HepG2 (cell line): Measurements from ENCODE around the gene KCNJ6. TPM values are rescaled to one million over a fixed set of nuclear protein-coding genes. Genes with fewer than 3 reads are reported as not detected.

Experiments
- ATAC-seq: fragments of 200-7000 bp; cut with Tn5 transposase; 3 replicates; pipeline ENCODE4 v1.9.1; 2020; ENCODE audit warnings: mild to moderate bottlenecking, moderate library complexity
- BruUV-seq: library from RNA; stranded (reverse); fragments of 400-500 nt; replicated peaks from 2 replicates; lab custom pipeline; 2021; lab: Mats Ljungman, UMichigan
- CTCF ChIA-PET: fragments of 300-600 bp; formaldehyde crosslinking; extraction: SDS; loops from one replicate; lab custom pipeline; 2021; ENCODE audit warnings: low total read pairs, inconsistent platforms, low intra/inter-chr PET ratio; lab: Yijun Ruan, JAX
- POLR2A ChIA-PET: fragments of 350-600 bp; sonication (Branson Sonifier 250); formaldehyde crosslinking; loops from one replicate; lab custom pipeline; 2020; ENCODE audit warnings: antibody characterized with exemption, inconsistent platforms; lab: Yijun Ruan, JAX
- DNase-seq: peaks from one replicate; pipeline ENCODE4 v3.0.0-alpha.2; 2015; ENCODE audit warnings: low spot score
- FAIRE-seq: peaks from 3 replicates; lab custom pipeline; 2011; peaks lifted over from hg19 to GRCh38; lab: Jason Lieb, UNC
- H2AFZ ChIP-seq: one replicate; pipeline ENCODE4 v1.6.1; 2011; ENCODE audit warnings: low read length, inconsistent platforms
- H3K27ac ChIP-seq: fragments of 300-600 bp; 3 replicates; pipeline ENCODE4 v1.8.0; 2011; ENCODE audit warnings: mixed run types, mild to moderate bottlenecking, mixed read lengths, low read length, inconsistent platforms; ENCODE audit not compliant: insufficient read depth; ENCODE audit errors: extremely low read length
- H3K27me3 ChIP-seq, 2 experiments: fragments of 200-600 bp in 1 of 2; 2 replicates in 1 of 2; 3 replicates in 1 of 2; pipeline versions ENCODE4 v1.6.0 to v1.8.0; 2011; ENCODE audit warnings: low read length in 2 of 2, mild to moderate bottlenecking in 2 of 2, moderate library complexity in 2 of 2, inconsistent platforms in 1 of 2; ENCODE audit not compliant: insufficient read depth in 2 of 2, control insufficient read depth in 1 of 2
- H3K36me3 ChIP-seq, 2 experiments: fragments of 200-600 bp in 1 of 2; replicated peaks in 1 of 2; 2 replicates in 1 of 2; 3 replicates in 1 of 2; pipeline versions ENCODE4 v1.5.1 to v1.8.0; 2011; ENCODE audit warnings: low read length in 2 of 2, inconsistent platforms in 1 of 2; ENCODE audit not compliant: insufficient read depth in 2 of 2, control insufficient read depth in 1 of 2
- H3K4me1 ChIP-seq: 2 replicates; pipeline ENCODE4 v1.5.1; 2012; ENCODE audit warnings: low read length, inconsistent platforms; ENCODE audit not compliant: insufficient read depth
- H3K4me2 ChIP-seq: 2 replicates; pipeline ENCODE4 v1.6.0; 2011; ENCODE audit warnings: low read depth, low read length, inconsistent platforms
- H3K4me3 ChIP-seq, 3 experiments: fragments of 200-600 bp in 1 of 3; sonication (generic), shearing (Covaris generic) in 1 of 3; replicated peaks in 1 of 3; 2 replicates each; pipeline ENCODE4 v1.5.1; 2011 to 2016; ENCODE audit warnings: low read length in 3 of 3, inconsistent platforms in 2 of 3, low read depth in 2 of 3, mild to moderate bottlenecking in 2 of 3, control low read depth in 1 of 3, mixed read lengths in 1 of 3; ENCODE audit not compliant: insufficient read depth in 1 of 3
- H3K79me2 ChIP-seq: one replicate; pipeline ENCODE4 v1.6.1; 2011; ENCODE audit warnings: low read length, inconsistent platforms; ENCODE audit not compliant: insufficient read depth
- H3K9ac ChIP-seq: 2 replicates; pipeline ENCODE4 v1.6.0; 2011; ENCODE audit warnings: mild to moderate bottlenecking, low read depth, low read length, inconsistent platforms; ENCODE audit not compliant: insufficient read depth
- H3K9me3 ChIP-seq: 2 replicates; pipeline ENCODE4 v1.5.1; 2012; ENCODE audit warnings: mild to moderate bottlenecking, low read length
- H4K20me1 ChIP-seq: 2 replicates; pipeline ENCODE4 v1.6.0; 2011; ENCODE audit warnings: inconsistent platforms, mild to moderate bottlenecking, low read length, moderate library complexity; ENCODE audit not compliant: insufficient read depth
- ATAD3A ChIP-seq: sonication (generic); formaldehyde crosslinking; IDR thresholded peaks from 2 replicates; pipeline ENCODE4 v1.4.0; 2020; ENCODE audit warnings: missing genetic modification reagents
- CEBPB ChIP-seq: IDR thresholded peaks from 2 replicates; pipeline ENCODE4 v1.6.1; 2011; ENCODE audit warnings: low read depth, low read length, improper control_type of control experiment, borderline replicate concordance
- HIVEP1 ChIP-seq: sonication (generic); formaldehyde crosslinking; IDR thresholded peaks from 2 replicates; pipeline ENCODE4 v1.4.0; 2020; ENCODE audit warnings: mild to moderate bottlenecking, missing genetic modification reagents
- KAT7 ChIP-seq: IDR thresholded peaks from 2 replicates; pipeline ENCODE4 v1.6.1; 2018; ENCODE audit warnings: borderline replicate concordance, missing compliant biosample characterization
- MLLT10 ChIP-seq: sonication (generic); formaldehyde crosslinking; IDR thresholded peaks from 2 replicates; pipeline ENCODE4 v1.4.0; 2020; ENCODE audit warnings: missing genetic modification reagents
- MTERF4 ChIP-seq: sonication (generic); formaldehyde crosslinking; IDR thresholded peaks from 2 replicates; pipeline ENCODE4 v1.8.0; 2023; ENCODE audit warnings: mild to moderate bottlenecking, missing genetic modification reagents
- NRL ChIP-seq: sonication (generic); formaldehyde crosslinking; IDR thresholded peaks from 2 replicates; pipeline ENCODE4 v1.5.0; 2020; ENCODE audit warnings: missing genetic modification reagents, mild to moderate bottlenecking, moderate library complexity, borderline replicate concordance
- PPARG ChIP-seq: conservative IDR thresholded peaks from 2 replicates; pipeline ENCODE4 v1.6.1; 2016; ENCODE audit warnings: missing biosample characterization, missing genetic modification reagents
- PREB ChIP-seq: sonication (generic); formaldehyde crosslinking; IDR thresholded peaks from 2 replicates; pipeline ENCODE4 v1.4.0; 2020; ENCODE audit warnings: missing genetic modification reagents
- ZBTB34 ChIP-seq: sonication (generic); formaldehyde crosslinking; IDR thresholded peaks from 2 replicates; pipeline ENCODE4 v1.8.0; 2022; ENCODE audit warnings: mild to moderate bottlenecking, missing genetic modification reagents
- ZBTB37 ChIP-seq: sonication (generic); formaldehyde crosslinking; IDR thresholded peaks from 2 replicates; pipeline ENCODE4 v1.4.0; 2020; ENCODE audit warnings: mild to moderate bottlenecking, missing genetic modification reagents
- ZNF232 ChIP-seq: sonication (generic); formaldehyde crosslinking; IDR thresholded peaks from 2 replicates; pipeline ENCODE4 v1.4.0; 2020; ENCODE audit warnings: missing genetic modification reagents, borderline replicate concordance
- ZNF251 ChIP-seq: sonication (generic); formaldehyde crosslinking; IDR thresholded peaks from 2 replicates; pipeline ENCODE4 v1.9.0; 2021; ENCODE audit warnings: mild to moderate bottlenecking, missing genetic modification reagents
- ZNF343 ChIP-seq: sonication (generic); formaldehyde crosslinking; IDR thresholded peaks from 2 replicates; pipeline ENCODE4 v1.4.0; 2020; ENCODE audit warnings: mild to moderate bottlenecking, missing genetic modification reagents
- ZNF552 ChIP-seq: sonication (generic); formaldehyde crosslinking; IDR thresholded peaks from 2 replicates; pipeline ENCODE4 v1.9.0; 2022; ENCODE audit warnings: missing genetic modification reagents, mild to moderate bottlenecking, borderline replicate concordance
- ZNF644 ChIP-seq: IDR thresholded peaks from 2 replicates; pipeline ENCODE4 v1.6.1; 2016; ENCODE audit warnings: low read depth
- ZNF737 ChIP-seq: sonication (generic); formaldehyde crosslinking; IDR thresholded peaks from 2 replicates; pipeline ENCODE4 v1.5.0; 2020; ENCODE audit warnings: missing genetic modification reagents, mild to moderate bottlenecking, borderline replicate concordance
- WGBS: methylation state at CpG from one replicate; pipeline ENCODE4 v1.1.6; 2017; ENCODE audit warnings: low lambda C conversion rate; 5-methylcytosine and 5-hydroxymethylcytosine counted together
- in situ Hi-C: cut with HindIII; loops from 2 replicates; pipeline ENCODE4 v1.10.0; 2017; ENCODE audit warnings: low pct_unique_long_range_greater_than_20kb; ENCODE audit not compliant: extremely low pct_ligation_motif_present
- intact Hi-C: fragments of 100-400 bp; cut with micrococcal nuclease; formaldehyde crosslinking; loops from one replicate; pipeline ENCODE4 v1.10.0; 2022; ENCODE audit not compliant: unreplicated experiment
- polyA plus RNA-seq, 8 experiments: library from polyadenylated mRNA; depleted of rRNA in 3 of 8; stranded (reverse) in 7 of 8; unstranded in 1 of 8; fragments of >200 nt; fragmentation: Illumina TruSeq in 4 of 8; extraction: Trizol in 4 of 8; gene quantifications; 2 replicates each; pipeline versions ENCODE4 v1.2.1 to v1.2.3, GENCODE V29; 2011 to 2016; ENCODE audit warnings: low read depth in 4 of 8, missing spikeins in 1 of 8, mixed read lengths in 1 of 8; ENCODE audit not compliant: insufficient read depth in 1 of 8
- total RNA-seq, 5 experiments: library from RNA; depleted of rRNA; stranded (reverse); fragments of >200 nt; fragmentation: Illumina TruSeq; extraction: Trizol; gene quantifications; 2 replicates each; pipeline ENCODE4 v1.2.3, GENCODE V29; 2016; ENCODE audit warnings: low read depth in 1 of 5
- TF ChIP-seq, protein P1 (sequence below): sonication (generic); formaldehyde crosslinking; IDR thresholded peaks from 2 replicates; pipeline ENCODE4 v1.8.0; 2022; ENCODE audit warnings: missing genetic modification reagents, mild to moderate bottlenecking, moderate library complexity, borderline replicate concordance

Gene KCNJ6
- total and polyA plus RNA-seq, 2 of the 13 experiments (the other 11 are each of a cell fraction or from before 2014, with no cell fraction given): not detected

DNA sequence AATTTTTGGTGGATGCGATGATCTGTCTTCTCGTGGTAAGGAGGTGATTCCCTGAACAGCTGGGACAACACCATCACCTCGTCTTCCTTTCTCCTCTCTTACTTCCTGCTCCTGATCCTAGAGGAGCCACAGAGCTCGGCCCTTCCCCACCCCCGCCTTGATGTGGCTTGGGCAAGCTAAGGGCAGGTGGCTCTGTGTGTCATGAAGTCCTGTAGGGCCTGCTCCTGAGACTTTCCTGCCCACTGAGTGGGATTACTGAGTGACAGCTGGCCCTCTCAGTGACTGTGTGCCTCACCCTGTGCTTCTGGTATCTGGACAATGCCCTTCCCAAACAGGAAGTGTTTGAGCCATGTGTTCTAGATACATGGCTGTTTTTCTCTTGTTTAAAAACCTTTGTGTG, 153.0 kb downstream of the KCNJ6 start (continued):
- TF ChIP-seq, protein P1, sequence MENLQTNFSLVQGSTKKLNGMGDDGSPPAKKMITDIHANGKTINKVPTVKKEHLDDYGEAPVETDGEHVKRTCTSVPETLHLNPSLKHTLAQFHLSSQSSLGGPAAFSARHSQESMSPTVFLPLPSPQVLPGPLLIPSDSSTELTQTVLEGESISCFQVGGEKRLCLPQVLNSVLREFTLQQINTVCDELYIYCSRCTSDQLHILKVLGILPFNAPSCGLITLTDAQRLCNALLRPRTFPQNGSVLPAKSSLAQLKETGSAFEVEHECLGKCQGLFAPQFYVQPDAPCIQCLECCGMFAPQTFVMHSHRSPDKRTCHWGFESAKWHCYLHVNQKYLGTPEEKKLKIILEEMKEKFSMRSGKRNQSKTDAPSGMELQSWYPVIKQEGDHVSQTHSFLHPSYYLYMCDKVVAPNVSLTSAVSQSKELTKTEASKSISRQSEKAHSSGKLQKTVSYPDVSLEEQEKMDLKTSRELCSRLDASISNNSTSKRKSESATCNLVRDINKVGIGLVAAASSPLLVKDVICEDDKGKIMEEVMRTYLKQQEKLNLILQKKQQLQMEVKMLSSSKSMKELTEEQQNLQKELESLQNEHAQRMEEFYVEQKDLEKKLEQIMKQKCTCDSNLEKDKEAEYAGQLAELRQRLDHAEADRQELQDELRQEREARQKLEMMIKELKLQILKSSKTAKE (CRISPR knock-in tag): no peak
- no peak for TF ChIP-seq ZNF644
- no peak for TF ChIP-seq KAT7
- no peak for TF ChIP-seq MLLT10 (CRISPR knock-in tag)
- no peak for TF ChIP-seq ZNF737 (CRISPR knock-in tag)
- no peak for TF ChIP-seq HIVEP1 (CRISPR knock-in tag)
- TF ChIP-seq ATAD3A: no peak

DNA sequence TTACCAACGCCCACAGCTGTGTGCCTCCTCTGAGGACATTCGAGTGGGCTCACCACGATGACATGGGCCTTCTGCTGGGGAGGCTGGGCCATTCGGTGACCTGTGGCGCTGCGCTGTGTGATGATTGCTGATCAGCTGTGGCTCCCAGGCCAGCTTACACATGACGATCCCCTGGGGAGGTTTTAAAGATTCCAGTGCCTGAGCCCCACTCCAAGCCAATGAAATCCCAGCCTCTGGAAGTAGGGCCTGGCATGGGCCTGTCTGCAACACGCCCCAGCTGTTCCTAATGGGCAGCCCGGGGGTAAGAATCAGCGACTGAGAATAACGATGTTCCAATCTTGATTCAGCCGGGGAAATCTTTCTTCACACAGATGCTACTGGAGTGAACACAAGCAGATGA, 153.7 kb downstream of the KCNJ6 start:
- Histone ChIP-seq H4K20me1 (no peaks in the 10 kb centered on the region), H3K4me1 (no peaks in the 10 kb centered on the region), H2AFZ (no peak overlapping the region), H3K27me3 (no peaks in the 10 kb centered on the region; a peak in 1 of 5 replicates), H3K9me3 (no peaks in the 10 kb centered on the region), H3K9ac (no peak overlapping the region), H3K36me3 (no peaks in the 10 kb centered on the region), H3K27ac (no peak overlapping the region), H3K79me2 (no peaks in the 10 kb centered on the region), H3K4me3 (no peak overlapping the region), H3K4me2 (no peak overlapping the region)
- 3% methylated on average over 5 of the region's 12 CpGs for WGBS
- intact Hi-C loops: no loop called here
- in situ Hi-C loops: no loop called here
- POLR2A ChIA-PET: no interaction called here
- CTCF ChIA-PET: no interaction called here
- ATAC-seq (no peak), DNase-seq (no peak), FAIRE-seq (no peak)
- BruUV-seq: no TSS peak
- TF ChIP-seq ZNF343: no peak
- TF ChIP-seq PPARG: no peak
- no peak for TF ChIP-seq ZBTB34 (CRISPR knock-in tag)
- TF ChIP-seq MTERF4 (CRISPR knock-in tag): no peak
- TF ChIP-seq ZBTB37: no peak
- no peak for TF ChIP-seq ZNF251
- TF ChIP-seq NRL: no peak
- no peak for TF ChIP-seq ZNF552
- TF ChIP-seq PREB: no peak
- no peak for TF ChIP-seq CEBPB
- TF ChIP-seq ZNF232 (CRISPR knock-in tag): no peak
